SIG-M5 treated with dmso at 0.1 percent for 504 hours (cell line): Measurements from ENCODE around the gene GPER1.
A peak's percentile ranks its signal among the peaks of the same experiment; 100 is the strongest.

ENCODE experiments used
- DNase-seq: peaks from one replicate; lab custom pipeline; 2025; ENCODE audit not compliant: unreplicated experiment; lab: John Stamatoyannopoulos, UW

Gene GPER1

DNA sequence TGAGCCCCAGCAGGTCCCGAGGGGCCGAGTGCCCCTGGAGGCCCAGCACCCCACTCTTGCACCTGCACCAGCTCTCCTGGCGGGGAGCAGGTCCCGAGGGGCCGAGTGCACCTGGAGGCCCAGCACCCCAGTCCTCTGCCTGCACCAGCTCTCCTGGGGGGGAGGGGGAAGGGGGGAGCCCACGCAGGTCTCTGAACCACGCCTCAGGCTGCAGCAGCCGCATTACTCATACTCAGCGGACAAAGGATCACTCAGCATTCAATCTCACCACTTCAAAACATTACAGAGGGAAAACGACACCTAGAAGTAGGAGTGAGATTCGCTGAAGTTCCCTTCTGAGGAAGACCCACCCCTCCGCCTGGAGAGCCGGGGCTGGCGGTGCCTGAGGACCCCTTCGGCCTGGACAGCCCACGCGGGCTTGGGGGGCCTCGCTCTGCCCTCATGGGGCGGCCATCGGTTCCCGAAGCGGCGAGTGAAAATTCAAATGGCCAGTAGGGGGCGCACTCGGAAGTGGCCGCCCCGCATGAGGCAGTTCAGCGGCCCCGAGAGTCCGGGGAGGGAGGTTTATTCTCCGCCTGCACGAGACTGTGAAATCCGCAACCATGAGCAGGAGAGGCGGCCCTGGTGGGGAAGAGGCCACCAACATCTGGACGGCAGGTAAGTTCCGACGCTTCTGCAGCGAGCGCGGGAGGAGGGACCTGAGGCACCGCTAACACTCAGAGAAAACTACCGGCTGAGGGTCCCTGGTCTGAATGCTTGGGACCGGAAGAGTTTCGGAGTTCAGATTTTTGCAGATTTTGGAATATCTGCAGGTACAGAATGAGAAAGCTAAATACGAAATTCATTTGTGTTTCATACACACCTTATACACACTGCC is 1.1 kb upstream of the GPER1 start:
- peak; percentile 40 for DNase-seq

DNA sequence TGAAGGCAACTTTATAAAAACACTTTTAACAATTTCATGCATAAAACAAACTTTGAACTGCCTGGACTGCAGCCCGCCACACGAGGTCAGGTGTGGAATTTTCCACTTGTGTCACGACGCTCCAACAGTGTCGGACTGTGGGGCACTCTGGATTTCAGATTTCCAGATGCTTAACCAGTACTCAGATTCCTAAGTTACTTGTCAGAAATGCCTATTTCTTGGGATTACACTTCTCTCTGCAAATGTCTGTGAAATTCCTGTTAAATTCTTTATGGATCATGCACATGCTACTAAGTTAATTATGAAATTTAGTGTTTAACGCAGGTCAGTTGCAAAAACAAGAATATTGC is 473 bp upstream of the GPER1 start:
- no peak for DNase-seq

DNA sequence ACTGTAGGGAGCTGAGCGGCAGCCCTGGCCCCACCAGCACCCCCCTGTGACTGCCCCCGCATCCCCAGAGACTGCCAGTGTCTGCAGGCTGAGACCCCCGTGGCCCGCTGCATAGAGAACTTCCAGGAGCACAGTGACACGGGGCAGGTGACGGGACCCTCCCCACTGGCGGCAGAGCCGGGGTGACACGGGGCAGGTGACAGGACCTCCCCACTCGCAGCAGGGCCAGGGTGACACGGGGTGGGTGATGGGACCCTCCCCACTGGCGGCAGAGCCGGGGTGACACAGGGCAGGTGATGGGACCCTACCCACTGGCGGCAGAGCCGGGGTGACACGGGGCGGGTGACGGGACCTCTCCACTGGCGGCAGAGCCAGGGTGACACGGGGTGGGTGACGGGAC is 2.3 kb downstream of the GPER1 start:
- no peak for DNase-seq

DNA sequence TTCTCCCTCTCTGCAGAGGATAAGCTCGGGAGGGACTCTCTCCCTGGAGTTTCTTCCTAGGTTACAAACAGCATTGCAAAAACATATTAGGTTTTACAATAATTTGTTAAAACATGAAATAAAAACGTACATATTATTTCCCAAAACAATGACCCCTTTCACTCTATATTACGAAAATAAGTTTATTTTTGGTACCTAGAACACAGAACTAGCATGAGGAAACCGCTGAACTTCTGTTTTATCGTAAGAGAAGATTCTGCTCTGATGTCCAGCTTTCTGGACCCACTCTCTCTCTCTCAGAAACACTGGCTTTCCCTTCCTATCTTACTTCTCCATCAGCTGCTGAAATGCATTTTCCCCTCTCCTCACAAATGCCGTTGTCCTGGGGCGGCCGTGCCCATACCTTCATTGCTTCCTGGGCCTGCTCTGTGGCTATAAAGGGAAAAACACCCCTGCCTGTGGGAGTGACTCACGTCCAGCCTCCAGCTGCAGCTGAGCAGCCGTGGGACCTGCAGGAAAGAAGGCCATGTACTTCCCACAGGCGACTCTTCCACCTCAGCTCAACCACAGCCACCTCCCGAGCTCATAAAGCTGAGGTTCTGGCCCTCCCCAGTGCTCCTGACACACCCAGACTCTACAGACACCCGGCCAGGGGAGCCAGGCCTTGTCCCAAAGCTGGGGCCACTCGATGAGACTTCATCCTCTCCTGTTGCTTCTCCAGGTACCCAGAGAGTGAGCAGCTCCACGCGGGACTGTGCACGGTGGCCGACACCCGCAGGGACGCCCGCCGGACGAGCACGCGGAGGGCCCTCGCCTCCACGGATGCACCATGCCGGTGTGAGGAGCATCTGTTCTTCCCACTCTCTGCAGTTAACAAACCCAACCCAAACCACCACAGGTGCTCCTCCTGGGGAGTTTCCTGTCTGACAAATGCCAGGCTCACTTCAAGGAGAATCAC is 3.1 kb downstream of the GPER1 start:
- peak; percentile 49 for DNase-seq

DNA sequence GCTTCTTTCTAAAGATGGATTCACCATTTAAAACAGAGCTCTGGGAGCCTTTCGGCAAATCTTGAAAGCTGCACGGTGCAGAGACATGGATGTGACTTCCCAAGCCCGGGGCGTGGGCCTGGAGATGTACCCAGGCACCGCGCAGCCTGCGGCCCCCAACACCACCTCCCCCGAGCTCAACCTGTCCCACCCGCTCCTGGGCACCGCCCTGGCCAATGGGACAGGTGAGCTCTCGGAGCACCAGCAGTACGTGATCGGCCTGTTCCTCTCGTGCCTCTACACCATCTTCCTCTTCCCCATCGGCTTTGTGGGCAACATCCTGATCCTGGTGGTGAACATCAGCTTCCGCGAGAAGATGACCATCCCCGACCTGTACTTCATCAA is 3.7 kb downstream of the GPER1 start:
- DNase-seq: no peak

DNA sequence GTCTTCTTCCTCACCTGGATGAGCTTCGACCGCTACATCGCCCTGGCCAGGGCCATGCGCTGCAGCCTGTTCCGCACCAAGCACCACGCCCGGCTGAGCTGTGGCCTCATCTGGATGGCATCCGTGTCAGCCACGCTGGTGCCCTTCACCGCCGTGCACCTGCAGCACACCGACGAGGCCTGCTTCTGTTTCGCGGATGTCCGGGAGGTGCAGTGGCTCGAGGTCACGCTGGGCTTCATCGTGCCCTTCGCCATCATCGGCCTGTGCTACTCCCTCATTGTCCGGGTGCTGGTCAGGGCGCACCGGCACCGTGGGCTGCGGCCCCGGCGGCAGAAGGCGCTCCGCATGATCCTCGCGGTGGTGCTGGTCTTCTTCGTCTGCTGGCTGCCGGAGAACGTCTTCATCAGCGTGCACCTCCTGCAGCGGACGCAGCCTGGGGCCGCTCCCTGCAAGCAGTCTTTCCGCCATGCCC is 4.3 kb downstream of the GPER1 start:
- no peak for DNase-seq

DNA sequence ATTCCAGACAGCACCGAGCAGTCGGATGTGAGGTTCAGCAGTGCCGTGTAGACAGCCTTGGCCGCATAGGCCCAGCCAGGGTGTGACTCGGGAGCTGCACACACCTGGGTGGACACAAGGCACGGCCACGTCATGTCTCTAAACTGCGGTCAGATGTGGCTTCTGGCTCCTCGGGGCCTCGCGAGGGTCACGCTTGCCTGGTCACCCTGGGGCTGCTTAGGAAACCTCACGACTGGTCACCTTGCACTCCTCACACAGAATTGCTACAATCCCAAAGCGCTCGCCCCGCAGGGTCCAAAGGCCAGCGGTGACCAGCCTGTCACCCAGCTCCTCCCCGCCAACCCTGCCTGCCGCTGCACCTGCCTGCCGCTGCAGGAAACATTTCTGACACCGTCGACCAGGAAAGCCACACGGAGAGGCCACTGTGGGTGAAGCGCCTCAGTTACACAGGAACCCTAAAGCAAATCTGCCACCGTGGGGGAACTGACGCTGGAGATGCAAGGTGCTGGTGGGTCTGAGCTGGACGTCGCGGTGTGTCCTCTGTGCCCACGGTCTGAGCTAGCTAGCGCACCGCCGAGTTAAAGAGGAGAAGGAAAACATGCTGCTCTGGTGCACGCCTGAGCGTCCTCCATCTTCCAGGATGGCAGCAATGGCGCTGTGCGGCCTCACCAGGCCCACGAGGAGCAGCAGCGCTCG is 5.0 kb downstream of the GPER1 start:
- no peak for DNase-seq

DNA sequence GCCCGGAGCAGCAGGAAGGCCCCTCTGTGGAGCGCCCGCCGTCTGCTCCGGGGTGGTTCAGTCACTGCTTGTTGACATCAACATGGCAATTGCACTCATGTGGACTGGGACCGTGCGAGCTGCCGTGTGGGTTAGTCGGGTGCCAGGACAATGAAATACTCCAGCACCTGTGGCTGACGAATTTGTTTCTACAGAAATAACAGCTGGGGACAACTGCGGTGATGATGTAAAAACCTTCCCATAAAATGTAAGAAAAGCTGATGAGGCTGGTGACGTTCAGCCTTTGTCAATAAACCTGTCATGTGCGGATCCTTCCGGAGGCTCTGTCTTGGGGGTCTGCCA is 5.6 kb downstream of the GPER1 start:
- DNase-seq: no peak

DNA sequence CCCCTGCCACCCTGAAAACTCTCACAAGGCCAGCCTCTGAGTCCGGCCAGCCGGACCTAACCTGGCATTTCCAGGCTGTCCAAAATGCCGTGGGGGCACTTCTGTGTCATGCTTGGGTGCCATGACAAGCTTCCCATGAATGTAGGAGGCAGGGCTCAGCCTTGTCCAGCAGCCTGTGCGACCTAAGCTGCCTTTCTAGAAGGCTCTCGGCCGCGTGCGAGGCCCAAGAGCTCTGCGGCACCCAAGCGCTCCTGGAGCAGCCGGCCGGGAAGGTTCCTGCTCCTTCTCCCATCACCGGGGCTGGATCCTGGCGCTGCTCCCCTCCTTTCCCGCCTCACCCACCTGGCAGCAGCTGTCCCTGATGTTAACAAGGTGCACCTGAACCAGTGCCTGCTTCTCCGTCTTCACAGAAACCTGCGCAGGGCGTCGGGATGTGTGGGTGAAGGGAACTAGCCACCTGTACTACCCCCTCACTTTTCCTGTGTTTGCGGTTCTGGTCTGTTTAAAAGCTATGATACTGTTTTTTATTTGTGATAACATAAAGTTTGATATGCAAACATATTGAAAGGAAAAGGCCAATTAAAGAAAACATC is 6.1 kb downstream of the GPER1 start:
- no peak for DNase-seq

DNA sequence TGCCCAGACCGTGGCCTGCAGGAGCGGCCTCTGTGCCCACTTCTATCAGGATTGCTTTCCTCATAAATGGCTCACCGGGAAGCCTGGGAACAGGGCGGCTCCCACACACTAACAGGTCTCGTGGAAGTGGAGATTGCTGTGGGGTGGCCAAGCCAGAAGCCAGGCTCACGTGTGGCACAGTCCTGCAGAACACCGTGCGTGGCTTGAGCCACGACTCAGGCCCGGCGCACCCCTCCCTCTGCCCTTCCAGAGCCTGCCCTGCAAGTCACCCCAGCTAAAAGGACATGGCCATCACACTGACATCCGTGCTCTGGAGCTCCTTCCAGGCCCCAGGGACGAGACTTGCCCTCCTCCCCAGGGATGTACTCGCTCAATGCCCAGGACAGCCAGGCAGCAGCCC is 7.0 kb downstream of the GPER1 start:
- no peak for DNase-seq

DNA sequence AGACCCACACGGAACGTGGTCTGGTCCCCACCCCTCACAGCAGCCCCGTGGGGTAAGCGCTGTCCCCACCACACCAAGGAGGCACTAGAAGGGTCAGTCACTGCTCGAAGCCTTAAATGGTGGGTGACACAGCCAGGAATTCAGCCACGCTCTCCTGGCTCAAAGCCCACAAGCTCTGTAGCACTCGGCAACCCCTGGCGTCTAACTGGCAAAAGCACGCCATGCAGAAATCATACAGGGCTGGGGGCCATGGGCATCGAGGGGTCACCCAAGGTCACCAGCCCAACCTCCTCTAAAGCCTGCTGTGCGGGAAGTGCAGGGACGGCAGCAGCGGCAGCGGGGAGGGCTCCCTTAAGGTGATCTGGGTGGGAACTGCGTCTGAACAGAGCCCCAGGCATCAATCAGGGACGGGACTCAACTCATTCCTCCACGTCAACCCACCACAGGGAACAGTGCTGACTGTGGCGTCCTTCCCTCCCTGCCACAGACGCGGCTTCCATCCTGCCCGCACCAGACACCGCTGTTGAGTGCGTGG is 7.8 kb downstream of the GPER1 start:
- no peak for DNase-seq

DNA sequence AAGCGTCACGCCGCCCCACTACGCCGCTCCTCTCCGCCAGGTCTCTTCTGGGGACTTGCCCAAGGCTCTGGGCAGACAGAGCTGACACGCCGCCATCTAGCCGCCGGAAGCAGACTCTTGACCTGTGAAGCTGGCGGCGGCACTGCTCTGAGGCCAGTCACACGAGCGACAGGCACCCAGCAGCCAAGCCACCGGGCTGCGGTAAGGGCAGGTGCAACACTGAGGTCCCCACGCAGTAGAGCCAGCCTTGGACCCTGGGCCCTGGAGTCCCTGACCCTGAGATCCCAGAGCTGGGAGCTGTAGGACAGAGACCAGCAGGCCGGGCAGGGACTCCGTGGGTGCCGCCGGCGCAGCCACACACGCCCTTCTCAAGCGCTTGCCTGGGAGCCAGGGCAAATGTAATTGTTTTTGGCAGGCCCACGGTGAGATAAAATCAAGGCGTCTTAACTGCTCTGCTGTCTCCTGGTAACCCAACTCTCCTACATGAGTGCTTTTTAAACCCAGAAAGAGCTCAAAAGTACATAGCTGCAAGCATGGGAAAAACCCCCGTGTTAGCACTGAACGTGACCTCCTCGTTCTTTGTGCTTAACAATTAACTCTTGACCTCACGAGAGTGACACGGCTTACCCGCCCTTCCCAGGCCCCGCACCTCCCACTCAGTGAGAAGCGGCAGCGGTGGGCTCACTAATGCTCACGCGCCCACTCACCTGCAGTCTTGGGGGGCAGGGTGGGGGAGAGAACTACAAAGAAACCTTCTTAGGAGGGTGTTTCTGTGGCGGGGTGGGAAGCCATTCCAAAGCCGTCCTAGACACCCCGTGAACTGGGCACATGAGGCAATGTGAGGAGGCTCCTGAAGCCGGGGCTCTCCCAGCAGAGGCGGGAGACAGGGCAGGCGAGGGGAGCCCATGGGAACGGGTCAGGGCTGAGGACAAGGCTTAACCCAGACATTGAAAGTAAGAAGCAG is 8.5 kb downstream of the GPER1 start:
- no peak for DNase-seq

DNA sequence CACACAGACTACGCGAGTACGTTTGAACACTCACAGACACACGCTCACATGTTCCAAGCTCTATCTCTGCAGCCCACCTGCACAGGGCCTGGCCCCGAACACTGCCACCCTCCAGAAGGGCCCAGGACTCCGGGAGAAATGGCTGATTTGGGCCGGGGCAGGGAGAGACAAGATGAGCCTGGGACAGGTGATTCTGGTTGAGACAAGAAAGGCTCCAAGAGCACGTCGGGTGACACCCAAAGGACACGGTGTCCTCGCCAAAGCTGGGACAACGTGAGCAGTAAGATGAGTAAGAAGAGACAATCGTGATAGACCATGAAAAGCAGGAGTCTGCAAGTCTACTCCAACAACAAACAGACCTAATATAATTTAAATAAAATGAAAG is 9.2 kb downstream of the GPER1 start:
- DNase-seq: no peak

DNA sequence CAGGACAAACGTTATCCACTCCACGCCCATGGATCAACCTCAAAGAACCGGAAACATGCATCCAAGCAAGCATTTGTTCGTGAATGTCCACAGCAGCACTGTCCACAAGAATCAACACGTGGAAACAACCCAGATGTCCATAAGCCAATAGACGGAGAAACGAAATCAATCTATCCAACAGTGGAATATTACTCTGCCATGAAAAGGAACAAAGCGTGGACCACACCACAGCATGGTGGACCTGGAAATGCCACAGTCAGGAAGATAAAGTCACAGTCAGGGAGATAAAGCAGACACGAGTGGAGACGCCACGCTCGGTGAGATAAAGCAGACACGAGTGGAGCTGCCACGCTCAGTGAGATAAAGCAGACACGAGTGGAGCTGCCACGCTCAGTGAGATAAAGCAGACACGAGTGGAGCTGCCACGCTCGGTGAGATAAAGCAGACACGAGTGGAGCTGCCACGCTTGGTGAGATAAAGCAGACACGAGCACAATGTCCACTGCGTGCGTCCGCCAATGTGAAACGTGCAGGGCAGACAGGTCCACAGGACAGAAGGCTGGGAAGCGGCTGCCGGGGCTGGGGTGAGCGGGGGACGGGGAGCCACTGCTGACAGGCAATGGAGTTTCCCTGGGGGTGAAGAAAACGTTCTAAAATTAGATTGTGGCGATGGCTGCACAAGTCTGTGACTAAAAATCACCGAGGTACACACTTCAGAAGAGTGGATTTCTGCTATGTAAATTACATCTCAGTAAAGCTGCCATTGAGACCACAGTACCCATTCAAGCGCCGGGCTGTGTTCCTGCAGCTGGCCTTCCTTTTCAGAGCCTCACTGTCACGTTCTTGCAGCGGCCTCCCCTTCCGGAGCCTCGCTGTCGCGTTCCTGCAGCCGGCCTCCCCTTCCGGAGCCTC is 10.6 kb downstream of the GPER1 start:
- DNase-seq: no peak

DNA sequence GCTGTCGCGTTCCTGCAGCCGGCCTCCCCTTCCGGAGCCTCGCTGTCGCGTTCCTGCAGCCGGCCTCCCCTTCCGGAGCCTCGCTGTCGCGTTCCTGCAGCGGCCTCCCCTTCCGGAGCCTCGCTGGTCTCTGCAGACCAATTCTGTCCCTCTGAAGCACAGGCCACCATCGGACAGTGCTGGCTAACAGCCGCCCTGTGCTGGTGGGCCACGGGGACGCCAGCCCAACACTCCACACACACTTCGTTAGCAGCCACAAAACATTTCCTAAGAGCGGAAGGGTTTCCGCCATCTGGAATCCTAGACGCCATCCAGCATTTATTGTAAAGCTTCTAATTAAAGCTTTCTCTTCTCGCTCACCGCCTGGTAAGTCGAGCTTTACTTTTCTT is 11.2 kb downstream of the GPER1 start:
- DNase-seq: no peak

DNA sequence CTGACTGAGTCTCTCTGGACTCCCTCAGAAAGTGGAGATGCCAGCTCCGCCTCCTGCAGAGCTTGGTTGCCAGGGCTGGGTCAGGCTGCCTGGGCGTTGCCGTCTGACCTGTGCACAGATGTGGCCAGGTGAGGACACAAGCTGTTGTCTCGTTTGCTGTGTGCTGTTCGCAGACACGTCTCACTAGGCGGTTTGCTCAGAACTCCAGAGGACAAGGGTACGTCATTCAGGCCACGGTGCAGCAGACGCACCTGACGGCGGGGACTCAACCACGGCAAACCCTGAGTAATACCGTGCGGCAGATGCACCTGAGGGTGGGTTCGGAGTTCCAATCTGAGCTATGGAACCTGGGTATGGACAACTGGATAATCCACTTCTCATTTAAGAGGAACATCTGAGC is 11.7 kb downstream of the GPER1 start:
- no peak for DNase-seq

DNA sequence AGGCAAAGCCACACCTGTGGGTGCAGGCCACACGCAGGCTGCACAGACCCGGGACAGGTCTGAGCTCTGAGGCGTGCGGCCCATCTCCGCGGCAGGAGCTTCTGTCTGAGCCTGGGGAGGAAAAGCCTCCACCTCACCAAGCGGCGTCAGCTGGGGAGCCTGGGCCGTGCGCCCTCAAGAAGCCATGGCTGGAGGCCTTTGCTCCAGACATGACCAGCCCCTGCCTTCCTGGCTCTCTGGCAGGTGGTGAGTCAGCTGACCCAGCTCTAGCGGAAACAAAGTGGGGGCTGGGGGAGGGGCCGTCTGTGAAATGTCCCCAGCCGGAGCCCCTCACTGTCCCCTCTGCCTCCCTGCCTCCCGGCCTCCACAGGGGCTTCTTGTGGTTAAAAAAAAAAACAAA is 12.5 kb downstream of the GPER1 start:
- no peak for DNase-seq

DNA sequence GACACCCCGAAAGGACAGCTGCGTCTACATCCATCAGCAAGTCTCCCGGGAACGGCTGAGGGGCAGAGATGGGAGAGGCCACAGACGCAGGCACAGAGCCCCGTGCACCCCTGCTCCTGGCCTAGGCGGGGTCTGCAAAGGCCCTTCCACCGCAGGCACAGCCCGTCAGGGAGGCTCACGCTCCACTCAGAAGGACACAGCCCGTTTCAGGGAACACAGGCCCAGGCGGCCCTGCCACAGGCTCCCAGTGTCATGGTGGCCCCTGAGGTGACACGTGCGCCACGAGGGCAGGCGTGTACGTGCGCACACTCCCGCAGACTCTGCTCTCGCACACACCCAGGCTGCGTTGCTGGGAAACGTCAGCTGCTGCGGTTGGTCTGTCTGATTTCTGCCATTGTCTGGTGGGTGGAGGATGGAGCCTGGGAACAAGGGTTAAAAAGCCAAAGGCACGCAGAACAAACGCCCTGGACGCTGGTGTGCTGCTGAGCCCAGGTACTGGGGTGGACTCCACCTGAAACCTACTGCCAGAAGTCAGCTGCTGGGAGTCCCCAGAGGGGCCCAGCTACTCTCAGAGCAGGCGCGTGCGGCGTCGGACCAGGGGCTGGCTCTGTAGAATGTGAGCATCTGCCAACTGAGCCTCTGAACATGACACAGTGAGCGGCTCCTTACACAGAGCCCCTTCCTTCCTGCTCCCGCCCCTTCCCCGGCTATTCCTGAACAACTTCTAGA is 13.1 kb downstream of the GPER1 start:
- no peak for DNase-seq
